T follicular helper cell (primary cell): ENCODE data around the gene FOXE3.

Source experiments
- DNase-seq: peaks from one replicate; pipeline ENCODE4 v3.0.0-alpha.2; 2020; ENCODE audit warnings: low read depth

The FOXE3 gene

GRCh38 chr1:47405697-47406096, 10.4 kb upstream of the FOXE3 start:
- DNase-seq: no peak

GRCh38 chr1:47406966-47407365, 9.1 kb upstream of the FOXE3 start:
- no peak for DNase-seq

- no peak for DNase-seq
Observed at GRCh38 chr1:47407481-47407880, 8.6 kb upstream of the FOXE3 start.

- no peak for DNase-seq
Observed at GRCh38 chr1:47409311-47410067, 6.6 kb upstream of the FOXE3 start.

GRCh38 chr1:47410068-47410455, 6.0 kb upstream of the FOXE3 start:
- no peak for DNase-seq

GRCh38 chr1:47411436-47411835, 4.6 kb upstream of the FOXE3 start:
- DNase-seq: no peak

GRCh38 chr1:47412437-47412836, 3.6 kb upstream of the FOXE3 start:
- DNase-seq: no peak

GRCh38 chr1:47416319-47417169, 459 bp downstream of the FOXE3 start:
- DNase-seq: no peak

GRCh38 chr1:47417170-47418044, 1.3 kb downstream of the FOXE3 start:
- DNase-seq: no peak

GRCh38 chr1:47418122-47418521, 2.0 kb downstream of the FOXE3 start:
- no peak for DNase-seq

- DNase-seq: no peak
Observed at GRCh38 chr1:47418681-47419325, 2.7 kb downstream of the FOXE3 start.

GRCh38 chr1:47420547-47420946, 4.5 kb downstream of the FOXE3 start:
- DNase-seq: no peak

- DNase-seq: no peak
Observed at GRCh38 chr1:47423872-47424271, 7.8 kb downstream of the FOXE3 start.

- no peak for DNase-seq
Observed at GRCh38 chr1:47424336-47424982, 8.4 kb downstream of the FOXE3 start.

GRCh38 chr1:47431534-47431933, 15.4 kb downstream of the FOXE3 start:
- no peak for DNase-seq

GRCh38 chr1:47432071-47433036, 16.3 kb downstream of the FOXE3 start:
- DNase-seq: peak; percentile 44

GRCh38 chr1:47433037-47433421, 16.9 kb downstream of the FOXE3 start:
- no peak for DNase-seq

- no peak for DNase-seq
Observed at GRCh38 chr1:47433477-47434050, 17.5 kb downstream of the FOXE3 start.

- DNase-seq: no peak
Observed at GRCh38 chr1:47434051-47434842, 18.2 kb downstream of the FOXE3 start.
